OCI-LY7 (cell line): Measurements from ENCODE around the gene CDCP2. TPM values are rescaled to one million over a fixed set of nuclear protein-coding genes. Genes with fewer than 3 reads are reported as not detected.

Source experiments
- BruUV-seq: library from RNA; stranded (reverse); fragments of 400-500 nt; replicated peaks from 2 replicates; lab custom pipeline; 2021; lab: Mats Ljungman, UMichigan
- CTCF ChIA-PET: fragments of 300-600 bp; sonication (Branson Sonifier 250); formaldehyde crosslinking; loops from one replicate; lab custom pipeline; 2022; ENCODE audit warnings: antibody characterized with exemption; ENCODE audit not compliant: unreplicated experiment; lab: Charles Lee
- POLR2A ChIA-PET: fragments of 300-600 bp; sonication (Branson Sonifier 250); formaldehyde crosslinking; loops from one replicate; lab custom pipeline; 2022; ENCODE audit warnings: antibody characterized with exemption; lab: Charles Lee
- DNase-seq: peaks from one replicate; pipeline ENCODE4 v3.0.0-alpha.2; 2015; ENCODE audit warnings: low spot score
- H2AFZ ChIP-seq: fragments of 200-600 bp; sonication (generic), shearing (Covaris generic); 2 replicates; pipeline ENCODE4 v1.6.1; 2014; ENCODE audit warnings: mild to moderate bottlenecking, antibody characterized with exemption, low read length, moderate library complexity
- H3K27ac ChIP-seq: fragments of 200-600 bp; sonication (generic); 2 replicates; pipeline ENCODE4 v1.5.1; 2014; ENCODE audit warnings: mixed run types, low read depth, mild to moderate bottlenecking, moderate library complexity, low read length, inconsistent platforms; ENCODE audit not compliant: poor library complexity, severe bottlenecking
- H3K36me3 ChIP-seq: fragments of 200-600 bp; sonication (generic); 2 replicates; pipeline ENCODE4 v1.6.1; 2014; ENCODE audit warnings: mild to moderate bottlenecking, antibody characterized with exemption, low read length, moderate library complexity, mixed read lengths; ENCODE audit not compliant: insufficient read depth
- H3K4me1 ChIP-seq: fragments of 200-600 bp; sonication (generic); 2 replicates; pipeline ENCODE4 v1.5.1; 2014; ENCODE audit warnings: mild to moderate bottlenecking, low read length; ENCODE audit not compliant: insufficient read depth, poor library complexity, severe bottlenecking
- H3K4me2 ChIP-seq: fragments of 200-600 bp; sonication (generic); 2 replicates; pipeline ENCODE4 v1.6.1; 2014; ENCODE audit warnings: mild to moderate bottlenecking, low read length
- H3K4me3 ChIP-seq: fragments of 200-600 bp; sonication (generic); 2 replicates; pipeline ENCODE4 v1.5.1; 2014; ENCODE audit warnings: mild to moderate bottlenecking, low read depth, low read length; ENCODE audit not compliant: poor library complexity, severe bottlenecking
- H3K79me2 ChIP-seq: fragments of 200-600 bp; sonication (generic); 2 replicates; pipeline ENCODE4 v1.6.1; 2016; ENCODE audit warnings: low read depth, mild to moderate bottlenecking, low read length, moderate library complexity, mixed read lengths; ENCODE audit not compliant: insufficient read depth
- H3K9me2 ChIP-seq: fragments of 200-600 bp; sonication (generic); 2 replicates; pipeline ENCODE4 v1.6.1; 2016; ENCODE audit warnings: mild to moderate bottlenecking, low read length, mixed read lengths; ENCODE audit not compliant: insufficient read depth
- H3K9me3 ChIP-seq: fragments of 200-600 bp; sonication (generic); 2 replicates; pipeline ENCODE4 v1.6.1; 2014; ENCODE audit warnings: mild to moderate bottlenecking, mixed run types, low read length, mixed read lengths
- H4K20me1 ChIP-seq: fragments of 200-600 bp; sonication (generic); 2 replicates; pipeline ENCODE4 v1.6.1; 2014; ENCODE audit warnings: mild to moderate bottlenecking, antibody characterized with exemption, low read length, moderate library complexity, mixed read lengths; ENCODE audit not compliant: insufficient read depth
- CTCF ChIP-seq: fragments of 200-600 bp; sonication (generic); conservative IDR thresholded peaks from 2 replicates; pipeline ENCODE4 v1.5.1; 2014; ENCODE audit warnings: mild to moderate bottlenecking, antibody characterized with exemption, low read length, moderate library complexity, mixed read lengths
- EZH2phosphoT487 ChIP-seq: fragments of 200-600 bp; sonication (generic); IDR thresholded peaks from 2 replicates; pipeline ENCODE4 v1.6.1; 2018; ENCODE audit warnings: low read depth, borderline replicate concordance, mild to moderate bottlenecking, mixed run types, antibody characterized with exemption, low read length, moderate library complexity, mixed read lengths
- intact Hi-C: fragments of 100-400 bp; cut with micrococcal nuclease; formaldehyde crosslinking; loops from one replicate; pipeline ENCODE4 v1.10.0; 2022; ENCODE audit not compliant: unreplicated experiment
- total RNA-seq, 2 experiments: library from RNA; depleted of rRNA in 1 of 2; stranded (reverse); fragments of >200 nt in 1 of 2; shearing (Covaris generic) in 1 of 2; gene quantifications; 2 replicates each; pipeline ENCODE4 v1.2.3, GENCODE V29; 2014 to 2022

Gene CDCP2
- total RNA-seq, 2 experiments from 2014 or later = 0.09 TPM; not detected in 1

DNA sequence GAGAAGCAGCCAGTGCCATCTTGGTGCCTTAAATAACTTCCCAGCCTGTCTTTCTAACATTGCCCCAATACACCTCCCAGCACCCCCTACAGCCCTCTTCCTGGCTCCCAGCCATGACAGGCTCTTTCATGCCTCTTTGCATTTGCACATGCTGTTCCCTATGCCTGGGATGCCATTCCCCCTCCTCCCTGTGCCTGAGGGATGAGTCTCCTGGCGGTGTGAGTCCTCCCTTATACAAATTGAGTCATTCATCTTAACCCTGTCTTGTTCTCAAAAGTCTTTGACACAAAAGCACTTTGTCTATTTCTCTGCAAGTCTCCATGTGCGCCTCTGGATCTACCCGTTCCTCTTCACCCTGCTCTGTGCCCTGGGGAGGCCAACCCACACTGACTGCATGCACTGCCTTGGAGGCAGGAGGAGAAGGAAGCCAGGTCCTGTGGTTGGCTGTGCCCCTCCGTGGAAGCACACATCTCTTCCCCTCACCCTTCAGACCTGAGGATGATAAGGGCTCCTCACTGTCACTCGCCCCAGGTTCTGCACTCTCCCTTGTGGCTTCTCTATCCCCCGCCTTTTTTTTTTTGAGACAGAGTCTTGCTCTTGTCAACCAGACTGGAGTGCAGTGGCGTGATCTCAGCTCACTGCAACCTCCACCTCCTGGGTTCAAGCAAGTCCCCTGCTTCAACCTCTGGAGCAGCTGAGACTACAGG lies 25.1 kb downstream of the CDCP2 start:
- H3K36me3 ChIP-seq = no peaks in the 10 kb centered on the region
- CTCF ChIA-PET = no interaction called here
- no peak overlapping the region for H3K4me3 ChIP-seq
- no peaks in the 10 kb centered on the region for H3K9me2 ChIP-seq
- intact Hi-C loops = no loop called here
- POLR2A ChIA-PET = interaction anchor here (1.0 kb wide), 2 partner anchors 16 to 34 kb away, joined by 3 read pairs; no protein-coding TSS in a partner anchor
- BruUV-seq = no TSS peak
- TF ChIP-seq EZH2phosphoT487 (no peak), CTCF (no peak)
- H3K9me3 ChIP-seq = no peaks in the 10 kb centered on the region
- peaks cover 5% of the 10 kb centered on the region for H3K4me1 ChIP-seq
- no peak overlapping the region for H3K4me2 ChIP-seq
- no peak for DNase-seq
- H2AFZ ChIP-seq = no peak overlapping the region
- no peaks in the 10 kb centered on the region for H3K79me2 ChIP-seq
- no peak overlapping the region for H3K27ac ChIP-seq
- no peaks in the 10 kb centered on the region for H4K20me1 ChIP-seq

DNA sequence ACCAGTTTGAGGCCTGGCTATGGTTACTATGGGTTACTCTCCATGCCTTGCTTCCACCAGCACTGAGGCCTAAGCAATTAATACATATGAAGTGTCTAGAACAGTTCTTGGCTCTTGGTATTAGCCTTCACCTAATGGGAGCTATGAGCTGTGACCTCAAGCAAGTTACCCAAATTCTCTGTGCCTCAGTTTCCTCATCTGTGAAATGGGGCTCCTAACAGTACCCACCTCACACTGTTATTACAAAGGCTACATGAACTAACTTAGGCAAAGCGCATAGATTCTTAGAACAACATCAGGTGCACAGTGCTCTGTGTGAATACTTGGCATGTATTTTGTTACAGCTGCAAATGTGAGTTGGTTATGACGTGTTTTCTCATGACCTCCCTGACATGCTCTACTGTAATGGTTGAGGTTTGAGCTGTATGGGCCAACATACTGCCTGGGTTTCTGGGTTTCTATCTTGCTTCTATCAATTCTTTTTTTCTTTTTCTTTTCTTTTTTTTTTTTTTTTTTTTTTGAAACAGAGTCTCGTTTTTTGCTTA lies 26.5 kb downstream of the CDCP2 start:
- ChIA-PET CTCF (interaction anchor here (0.6 kb wide), 1 partner anchor 9 kb away, joined by 3 read pairs; no protein-coding TSS in a partner anchor), POLR2A (interaction anchor here (0.6 to 2.1 kb wide), 5 partner anchors 14 to 404 kb away, joined by 3 to 5 read pairs (median 3); no protein-coding TSS in a partner anchor)
- Histone ChIP-seq H3K27ac (no peak overlapping the region), H3K4me2 (no peak overlapping the region), H3K79me2 (no peaks in the 10 kb centered on the region), H3K36me3 (no peaks in the 10 kb centered on the region), H3K4me1 (peaks cover 5% of the 10 kb centered on the region), H4K20me1 (no peaks in the 10 kb centered on the region), H2AFZ (no peak overlapping the region), H3K4me3 (no peak overlapping the region), H3K9me3 (no peaks in the 10 kb centered on the region), H3K9me2 (no peaks in the 10 kb centered on the region)
- DNase-seq = no peak
- TF ChIP-seq CTCF = no peak
- no peak for TF ChIP-seq EZH2phosphoT487
- no TSS peak for BruUV-seq
- intact Hi-C loops = no loop called here
